GM12864 (cell line): Measurements from ENCODE around the gene PPARA.
"Not testable (repeated sequence)": the region's sequence is repeated elsewhere in the genome, so short reads cannot be mapped to it uniquely, and the experiment has no call there.

ENCODE experiments used
- DNase-seq: peaks from one replicate; pipeline ENCODE4 v3.0.0-alpha.2; 2011; ENCODE audit warnings: low read depth
- H3K4me3 ChIP-seq: 2 replicates; pipeline ENCODE4 v1.5.1; 2011; ENCODE audit warnings: mild to moderate bottlenecking, low read depth, low read length, control low read depth
- CTCF ChIP-seq: IDR thresholded peaks from 2 replicates; pipeline ENCODE4 v1.5.1; 2011; ENCODE audit warnings: low read depth, mild to moderate bottlenecking, moderate library complexity, low read length, control low read depth, inconsistent platforms; ENCODE audit errors: missing control alignments

The PPARA gene

GRCh38 chr22:46128606-46129005, 21.7 kb upstream of the PPARA start:
- H3K4me3 ChIP-seq: no peak overlapping the region
- DNase-seq: no peak
- TF ChIP-seq CTCF: no peak

- no peak for TF ChIP-seq CTCF
- peak overlapping the region; percentile 54 for H3K4me3 ChIP-seq
- no peak for DNase-seq
These were observed 20.8 kb upstream of the PPARA start for GRCh38 chr22:46129390-46130041.

- TF ChIP-seq CTCF: peak; percentile 48
- no peak overlapping the region for H3K4me3 ChIP-seq
- no peak for DNase-seq
These were observed 19.2 kb upstream of the PPARA start for GRCh38 chr22:46131151-46131587.

- not testable (repeated sequence) for H3K4me3 ChIP-seq, DNase-seq
These were observed 18.0 kb upstream of the PPARA start for GRCh38 chr22:46132193-46132829.

- no peak for DNase-seq
- TF ChIP-seq CTCF: no peak
- no peak overlapping the region for H3K4me3 ChIP-seq
These were observed 17.3 kb upstream of the PPARA start for GRCh38 chr22:46132830-46133587.

- DNase-seq: no peak
- no peak for TF ChIP-seq CTCF
These were observed 16.8 kb upstream of the PPARA start for GRCh38 chr22:46133588-46133855.

GRCh38 chr22:46134111-46134705, 16.1 kb upstream of the PPARA start:
- H3K4me3 ChIP-seq: no peak overlapping the region
- DNase-seq: no peak
- TF ChIP-seq CTCF: no peak

More at GRCh38 chr22:46133588-46133855, 16.8 kb upstream of the PPARA start:
- no peak overlapping the region for H3K4me3 ChIP-seq
